HepG2 (cell line): Measurements from ENCODE around the gene PML. TPM values are rescaled to one million over a fixed set of nuclear protein-coding genes. Genes with fewer than 3 reads are reported as not detected.

Experiments used
- ATAC-seq: fragments of 200-7000 bp; cut with Tn5 transposase; 3 replicates; pipeline ENCODE4 v1.9.1; 2020; ENCODE audit warnings: mild to moderate bottlenecking, moderate library complexity
- BruUV-seq: library from RNA; stranded (reverse); fragments of 400-500 nt; replicated peaks from 2 replicates; lab custom pipeline; 2021; lab: Mats Ljungman, UMichigan
- CTCF ChIA-PET: fragments of 300-600 bp; formaldehyde crosslinking; extraction: SDS; loops from one replicate; lab custom pipeline; 2021; ENCODE audit warnings: low total read pairs, inconsistent platforms, low intra/inter-chr PET ratio; lab: Yijun Ruan, JAX
- POLR2A ChIA-PET: fragments of 350-600 bp; sonication (Branson Sonifier 250); formaldehyde crosslinking; loops from one replicate; lab custom pipeline; 2020; ENCODE audit warnings: antibody characterized with exemption, inconsistent platforms; lab: Yijun Ruan, JAX
- DNase-seq: peaks from one replicate; pipeline ENCODE4 v3.0.0-alpha.2; 2015; ENCODE audit warnings: low spot score
- FAIRE-seq: peaks from 3 replicates; lab custom pipeline; 2011; peaks lifted over from hg19 to GRCh38; lab: Jason Lieb, UNC
- H2AFZ ChIP-seq: one replicate; pipeline ENCODE4 v1.6.1; 2011; ENCODE audit warnings: low read length, inconsistent platforms
- H3K27ac ChIP-seq: fragments of 300-600 bp; 3 replicates; pipeline ENCODE4 v1.8.0; 2011; ENCODE audit warnings: mixed run types, mild to moderate bottlenecking, mixed read lengths, low read length, inconsistent platforms; ENCODE audit not compliant: insufficient read depth; ENCODE audit errors: extremely low read length
- H3K27me3 ChIP-seq, 2 experiments: fragments of 200-600 bp in 1 of 2; 2 replicates in 1 of 2; 3 replicates in 1 of 2; pipeline versions ENCODE4 v1.6.0 to v1.8.0; 2011; ENCODE audit warnings: low read length in 2 of 2, mild to moderate bottlenecking in 2 of 2, moderate library complexity in 2 of 2, inconsistent platforms in 1 of 2; ENCODE audit not compliant: insufficient read depth in 2 of 2, control insufficient read depth in 1 of 2
- H3K36me3 ChIP-seq, 2 experiments: fragments of 200-600 bp in 1 of 2; replicated peaks in 1 of 2; 2 replicates in 1 of 2; 3 replicates in 1 of 2; pipeline versions ENCODE4 v1.5.1 to v1.8.0; 2011; ENCODE audit warnings: low read length in 2 of 2, inconsistent platforms in 1 of 2; ENCODE audit not compliant: insufficient read depth in 2 of 2, control insufficient read depth in 1 of 2
- H3K4me1 ChIP-seq: 2 replicates; pipeline ENCODE4 v1.5.1; 2012; ENCODE audit warnings: low read length, inconsistent platforms; ENCODE audit not compliant: insufficient read depth
- H3K4me2 ChIP-seq: 2 replicates; pipeline ENCODE4 v1.6.0; 2011; ENCODE audit warnings: low read depth, low read length, inconsistent platforms
- H3K4me3 ChIP-seq, 3 experiments: fragments of 200-600 bp in 1 of 3; sonication (generic), shearing (Covaris generic) in 1 of 3; replicated peaks in 1 of 3; 2 replicates each; pipeline ENCODE4 v1.5.1; 2011 to 2016; ENCODE audit warnings: low read length in 3 of 3, inconsistent platforms in 2 of 3, low read depth in 2 of 3, mild to moderate bottlenecking in 2 of 3, control low read depth in 1 of 3, mixed read lengths in 1 of 3; ENCODE audit not compliant: insufficient read depth in 1 of 3
- H3K79me2 ChIP-seq: one replicate; pipeline ENCODE4 v1.6.1; 2011; ENCODE audit warnings: low read length, inconsistent platforms; ENCODE audit not compliant: insufficient read depth
- H3K9ac ChIP-seq: 2 replicates; pipeline ENCODE4 v1.6.0; 2011; ENCODE audit warnings: mild to moderate bottlenecking, low read depth, low read length, inconsistent platforms; ENCODE audit not compliant: insufficient read depth
- H3K9me3 ChIP-seq: 2 replicates; pipeline ENCODE4 v1.5.1; 2012; ENCODE audit warnings: mild to moderate bottlenecking, low read length
- H4K20me1 ChIP-seq: 2 replicates; pipeline ENCODE4 v1.6.0; 2011; ENCODE audit warnings: inconsistent platforms, mild to moderate bottlenecking, low read length, moderate library complexity; ENCODE audit not compliant: insufficient read depth
- FIP1L1 ChIP-seq: fragments of 200-400 bp; formaldehyde crosslinking; IDR thresholded peaks from 2 replicates; pipeline ENCODE4 v1.6.1; 2018; ENCODE audit warnings: low read depth, mild to moderate bottlenecking, low read length, moderate library complexity, borderline replicate concordance; ENCODE audit not compliant: insufficient read depth
- JUND ChIP-seq: sonication (generic); formaldehyde crosslinking; IDR thresholded peaks from 2 replicates; pipeline ENCODE4 v1.8.0; 2022; ENCODE audit warnings: mild to moderate bottlenecking, missing genetic modification reagents
- PHF5A ChIP-seq: IDR thresholded peaks from one replicate; pipeline ENCODE4 v1.6.1; 2018; ENCODE audit warnings: low read depth, missing genetic modification reagents; ENCODE audit not compliant: unreplicated experiment
- TBP ChIP-seq: sonication (generic); formaldehyde crosslinking; IDR thresholded peaks from 2 replicates; pipeline ENCODE4 v1.5.0; 2020; ENCODE audit warnings: missing genetic modification reagents
- ZNF143 ChIP-seq: sonication (generic); formaldehyde crosslinking; IDR thresholded peaks from 2 replicates; pipeline ENCODE4 v1.4.0; 2020; ENCODE audit warnings: missing genetic modification reagents
- ZNF354B ChIP-seq: sonication (generic); formaldehyde crosslinking; IDR thresholded peaks from 2 replicates; pipeline ENCODE4 v1.8.0; 2022; ENCODE audit warnings: mild to moderate bottlenecking, missing genetic modification reagents
- ZNF577 ChIP-seq: sonication (generic); formaldehyde crosslinking; IDR thresholded peaks from 2 replicates; pipeline ENCODE4 v1.4.0; 2020; ENCODE audit warnings: mild to moderate bottlenecking, low read depth, missing genetic modification reagents, borderline replicate concordance
- ZNF646 ChIP-seq: sonication (generic); formaldehyde crosslinking; IDR thresholded peaks from 2 replicates; pipeline ENCODE4 v1.9.0; 2021; ENCODE audit warnings: mild to moderate bottlenecking, missing genetic modification reagents
- ZNF660 ChIP-seq: sonication (generic); formaldehyde crosslinking; IDR thresholded peaks from 2 replicates; pipeline ENCODE4 v1.5.1; 2020; ENCODE audit warnings: mild to moderate bottlenecking, low read depth, missing genetic modification reagents, borderline replicate concordance
- ZNF746 ChIP-seq: sonication (generic); formaldehyde crosslinking; IDR thresholded peaks from 2 replicates; pipeline ENCODE4 v1.8.0; 2022; ENCODE audit warnings: mild to moderate bottlenecking, missing genetic modification reagents
- ZSCAN21 ChIP-seq: sonication (generic); formaldehyde crosslinking; IDR thresholded peaks from 2 replicates; pipeline ENCODE4 v1.8.0; 2022; ENCODE audit warnings: mild to moderate bottlenecking, missing genetic modification reagents, moderate library complexity, borderline replicate concordance
- ZSCAN29 ChIP-seq: sonication (generic); formaldehyde crosslinking; conservative IDR thresholded peaks from 2 replicates; pipeline ENCODE4 v1.4.0; 2020; ENCODE audit warnings: mild to moderate bottlenecking, missing genetic modification reagents
- WGBS: methylation state at CpG from one replicate; pipeline ENCODE4 v1.1.6; 2017; ENCODE audit warnings: low lambda C conversion rate; 5-methylcytosine and 5-hydroxymethylcytosine counted together
- in situ Hi-C: cut with HindIII; loops from 2 replicates; pipeline ENCODE4 v1.10.0; 2017; ENCODE audit warnings: low pct_unique_long_range_greater_than_20kb; ENCODE audit not compliant: extremely low pct_ligation_motif_present
- intact Hi-C: fragments of 100-400 bp; cut with micrococcal nuclease; formaldehyde crosslinking; loops from one replicate; pipeline ENCODE4 v1.10.0; 2022; ENCODE audit not compliant: unreplicated experiment
- polyA plus RNA-seq, 8 experiments: library from polyadenylated mRNA; depleted of rRNA in 3 of 8; stranded (reverse) in 7 of 8; unstranded in 1 of 8; fragments of >200 nt; fragmentation: Illumina TruSeq in 4 of 8; extraction: Trizol in 4 of 8; gene quantifications; 2 replicates each; pipeline versions ENCODE4 v1.2.1 to v1.2.3, GENCODE V29; 2011 to 2016; ENCODE audit warnings: low read depth in 4 of 8, missing spikeins in 1 of 8, mixed read lengths in 1 of 8; ENCODE audit not compliant: insufficient read depth in 1 of 8
- total RNA-seq, 5 experiments: library from RNA; depleted of rRNA; stranded (reverse); fragments of >200 nt; fragmentation: Illumina TruSeq; extraction: Trizol; gene quantifications; 2 replicates each; pipeline ENCODE4 v1.2.3, GENCODE V29; 2016; ENCODE audit warnings: low read depth in 1 of 5
- TF ChIP-seq, protein P1 (sequence below): sonication (generic); formaldehyde crosslinking; IDR thresholded peaks from 2 replicates; pipeline ENCODE4 v1.4.0; 2020; ENCODE audit warnings: low read depth, mild to moderate bottlenecking, missing genetic modification reagents

The PML gene
- total and polyA plus RNA-seq, 2 of the 13 experiments (the other 11 are each of a cell fraction or from before 2014, with no cell fraction given), result 2.9 to 3.9 TPM

DNA sequence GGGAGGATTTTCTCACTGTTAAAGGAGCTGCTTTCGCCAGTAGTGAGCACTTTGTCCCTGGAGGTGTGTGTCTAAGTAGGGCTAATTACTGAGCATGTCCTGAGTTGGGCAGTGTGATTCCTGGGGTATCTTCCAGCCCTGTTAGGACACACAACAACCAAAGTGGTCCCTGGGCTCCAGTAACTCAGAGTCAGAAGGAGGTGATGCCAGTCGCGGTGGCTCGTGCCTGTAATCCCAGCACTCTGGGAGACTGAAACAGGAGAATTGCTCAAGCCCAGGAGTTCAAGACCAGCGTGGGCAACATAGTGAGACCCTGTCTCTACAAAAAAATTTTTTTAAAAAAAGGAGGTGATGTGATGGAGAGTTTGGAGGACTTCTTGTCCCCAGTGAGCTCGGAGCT lies 37.5 kb downstream of the PML start:
- FAIRE-seq (no peak), ATAC-seq (no peak), DNase-seq (no peak)
- H3K79me2 ChIP-seq, result no peaks in the 10 kb centered on the region
- intact Hi-C loops, result no loop called here
- no TSS peak for BruUV-seq
- POLR2A ChIA-PET, result no interaction called here
- peaks cover 7 to 24% of the 10 kb centered on the region in 2 experiments; a peak in 3 of 5 replicates for H3K36me3 ChIP-seq
- H3K4me3 ChIP-seq, result no peak overlapping the region
- WGBS, result 100% methylated on average over 5 of the region's 6 CpGs
- H4K20me1 ChIP-seq, result no peaks in the 10 kb centered on the region
- H3K27me3 ChIP-seq, result no peaks in the 10 kb centered on the region
- TF ChIP-seq ZNF746 (CRISPR knock-in tag) (no peak), JUND (no peak), FIP1L1 (no peak), ZNF577 (CRISPR knock-in tag) (no peak), PHF5A (CRISPR knock-in tag) (no peak), ZSCAN21 (CRISPR knock-in tag) (no peak), TBP (CRISPR knock-in tag) (no peak), ZSCAN29 (CRISPR knock-in tag) (no peak), ZNF646 (CRISPR knock-in tag) (no peak), ZNF143 (CRISPR knock-in tag) (no peak), ZNF660 (CRISPR knock-in tag) (no peak), ZNF354B (CRISPR knock-in tag) (no peak)
- TF ChIP-seq, protein P1, sequence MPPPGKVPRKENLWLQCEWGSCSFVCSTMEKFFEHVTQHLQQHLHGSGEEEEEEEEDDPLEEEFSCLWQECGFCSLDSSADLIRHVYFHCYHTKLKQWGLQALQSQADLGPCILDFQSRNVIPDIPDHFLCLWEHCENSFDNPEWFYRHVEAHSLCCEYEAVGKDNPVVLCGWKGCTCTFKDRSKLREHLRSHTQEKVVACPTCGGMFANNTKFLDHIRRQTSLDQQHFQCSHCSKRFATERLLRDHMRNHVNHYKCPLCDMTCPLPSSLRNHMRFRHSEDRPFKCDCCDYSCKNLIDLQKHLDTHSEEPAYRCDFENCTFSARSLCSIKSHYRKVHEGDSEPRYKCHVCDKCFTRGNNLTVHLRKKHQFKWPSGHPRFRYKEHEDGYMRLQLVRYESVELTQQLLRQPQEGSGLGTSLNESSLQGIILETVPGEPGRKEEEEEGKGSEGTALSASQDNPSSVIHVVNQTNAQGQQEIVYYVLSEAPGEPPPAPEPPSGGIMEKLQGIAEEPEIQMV, result no peak
- in situ Hi-C loops, result no loop called here
- H3K9me3 ChIP-seq, result no peaks in the 10 kb centered on the region
- H2AFZ ChIP-seq, result no peak overlapping the region
- no peak overlapping the region for H3K4me2 ChIP-seq
- CTCF ChIA-PET, result no interaction called here
- H3K4me1 ChIP-seq, result no peaks in the 10 kb centered on the region
- H3K27ac ChIP-seq, result no peak overlapping the region
- H3K9ac ChIP-seq, result no peak overlapping the region
